Neural cell (in vitro differentiated cells): ENCODE results near the gene OS9.
"Not testable (repeated sequence)": the region's sequence is repeated elsewhere in the genome, so short reads cannot be mapped to it uniquely, and the experiment has no call there.

Experiments used
- EP300 ChIP-seq: fragments of 450-650 bp; conservative IDR thresholded peaks from 2 replicates; pipeline ENCODE4 v1.6.1; 2014; ENCODE audit warnings: antibody characterized with exemption, mild to moderate bottlenecking, moderate library complexity; ENCODE audit not compliant: poor library complexity, severe bottlenecking
- EZH2 ChIP-seq: fragments of 200-600, 300-800 bp; shearing (Covaris generic), sonication (generic); IDR thresholded peaks from 2 replicates; pipeline ENCODE4 v1.6.1; 2014; ENCODE audit warnings: antibody characterized with exemption, low read length, borderline replicate concordance, mild to moderate bottlenecking; ENCODE audit not compliant: insufficient read depth, poor library complexity, severe bottlenecking
- SMC3 ChIP-seq: fragments of 450-650 bp; conservative IDR thresholded peaks from 2 replicates; pipeline ENCODE4 v1.6.1; 2014; ENCODE audit warnings: antibody characterized with exemption, mild to moderate bottlenecking, moderate library complexity; ENCODE audit not compliant: poor library complexity
- TF ChIP-seq, protein P1 (sequence below): fragments of 450-650 bp; IDR thresholded peaks from 2 replicates; pipeline ENCODE4 v1.5.1; 2014; ENCODE audit warnings: antibody characterized with exemption, mild to moderate bottlenecking, moderate library complexity; ENCODE audit not compliant: poor library complexity, severe bottlenecking

DNA sequence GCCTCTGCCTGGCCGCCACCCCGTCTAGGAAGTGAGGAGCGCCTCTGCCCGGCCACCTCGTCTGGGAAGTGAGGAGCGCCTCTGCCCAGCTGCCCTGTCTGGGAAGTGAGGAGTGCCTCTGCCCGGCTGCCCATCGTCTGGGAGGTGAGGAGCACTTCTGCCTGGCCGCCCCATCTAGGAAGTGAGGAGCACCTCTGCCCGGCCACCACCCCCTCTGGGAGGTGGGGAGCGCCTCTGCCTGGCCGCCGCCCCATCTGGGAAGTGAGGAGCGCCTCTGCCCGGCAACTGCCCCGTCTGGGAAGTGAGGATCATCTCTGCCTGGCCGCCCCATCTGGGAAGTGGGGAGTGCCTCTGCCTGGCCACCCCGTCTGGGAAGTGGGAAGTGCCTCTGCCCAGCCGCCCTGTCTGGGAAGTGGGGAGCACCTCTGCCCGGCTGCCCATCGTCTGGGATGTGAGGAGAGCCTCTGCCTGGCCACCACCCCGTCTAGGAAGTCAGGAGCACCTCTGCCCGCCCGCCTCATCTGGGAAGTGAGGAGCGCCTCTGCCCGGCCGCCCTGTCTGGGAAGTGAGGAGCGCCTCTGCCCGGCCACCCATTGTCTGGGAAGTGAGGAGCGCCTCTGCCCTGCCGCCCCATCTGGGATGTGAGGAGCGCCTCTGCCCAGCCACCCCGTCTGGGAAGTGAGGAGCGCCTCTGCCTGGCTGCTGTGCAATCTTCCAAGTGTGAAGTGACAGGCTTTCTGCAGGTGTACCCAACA is 28.7 kb upstream of the OS9 start:
- TF ChIP-seq, protein P1, sequence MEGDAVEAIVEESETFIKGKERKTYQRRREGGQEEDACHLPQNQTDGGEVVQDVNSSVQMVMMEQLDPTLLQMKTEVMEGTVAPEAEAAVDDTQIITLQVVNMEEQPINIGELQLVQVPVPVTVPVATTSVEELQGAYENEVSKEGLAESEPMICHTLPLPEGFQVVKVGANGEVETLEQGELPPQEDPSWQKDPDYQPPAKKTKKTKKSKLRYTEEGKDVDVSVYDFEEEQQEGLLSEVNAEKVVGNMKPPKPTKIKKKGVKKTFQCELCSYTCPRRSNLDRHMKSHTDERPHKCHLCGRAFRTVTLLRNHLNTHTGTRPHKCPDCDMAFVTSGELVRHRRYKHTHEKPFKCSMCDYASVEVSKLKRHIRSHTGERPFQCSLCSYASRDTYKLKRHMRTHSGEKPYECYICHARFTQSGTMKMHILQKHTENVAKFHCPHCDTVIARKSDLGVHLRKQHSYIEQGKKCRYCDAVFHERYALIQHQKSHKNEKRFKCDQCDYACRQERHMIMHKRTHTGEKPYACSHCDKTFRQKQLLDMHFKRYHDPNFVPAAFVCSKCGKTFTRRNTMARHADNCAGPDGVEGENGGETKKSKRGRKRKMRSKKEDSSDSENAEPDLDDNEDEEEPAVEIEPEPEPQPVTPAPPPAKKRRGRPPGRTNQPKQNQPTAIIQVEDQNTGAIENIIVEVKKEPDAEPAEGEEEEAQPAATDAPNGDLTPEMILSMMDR = not testable (repeated sequence)
- TF ChIP-seq EP300, EZH2, SMC3: not testable (repeated sequence)
